Stimulated activated CD8-positive, alpha-beta memory T cell treated with anti-CD3 and anti-CD28 coated beads, Interleukin-15, amount 100 ng/mL, for 4 hours (primary cell): ENCODE measurements around the gene PLIN3.
"Not testable (repeated sequence)": the region's sequence is repeated elsewhere in the genome, so short reads cannot be mapped to it uniquely, and the experiment has no call there.

Source experiments
- DNase-seq, 2 donors: peaks; one replicate each; pipeline ENCODE4 v3.0.0-alpha.2; 2020; ENCODE audit warnings: low read depth in 2 of 2

Gene PLIN3

GRCh38 chr19:4891066-4891465, 23.6 kb upstream of the PLIN3 start:
- DNase-seq, result no peak

- no peak for DNase-seq
Observed at GRCh38 chr19:4889034-4889815, 21.8 kb upstream of the PLIN3 start.

- not testable (repeated sequence) for DNase-seq
Observed at GRCh38 chr19:4887803-4888202, 20.3 kb upstream of the PLIN3 start.

GRCh38 chr19:4884993-4885392, 17.5 kb upstream of the PLIN3 start:
- DNase-seq, result not testable (repeated sequence)

GRCh38 chr19:4882874-4883273, 15.4 kb upstream of the PLIN3 start:
- DNase-seq, result not testable (repeated sequence)

GRCh38 chr19:4879041-4879440, 11.6 kb upstream of the PLIN3 start:
- DNase-seq, result no peak

- DNase-seq, result no peak
Observed at GRCh38 chr19:4878491-4878968, 11.1 kb upstream of the PLIN3 start.

GRCh38 chr19:4877753-4878490, 10.5 kb upstream of the PLIN3 start:
- no peak for DNase-seq

- no peak for DNase-seq
Observed at GRCh38 chr19:4873930-4874329, 6.5 kb upstream of the PLIN3 start.

- DNase-seq, result no peak
Observed at GRCh38 chr19:4871711-4872110, 4.2 kb upstream of the PLIN3 start.

GRCh38 chr19:4870025-4870700, 2.7 kb upstream of the PLIN3 start:
- no peak for DNase-seq

- no peak for DNase-seq
Observed at GRCh38 chr19:4868286-4868834, 893 bp upstream of the PLIN3 start.

GRCh38 chr19:4866595-4867424, 657 bp downstream of the PLIN3 start:
- DNase-seq, result peak; percentile 37 to 50

- DNase-seq, result no peak
Observed at GRCh38 chr19:4861147-4861546, 6.3 kb downstream of the PLIN3 start.

GRCh38 chr19:4859697-4860096, 7.8 kb downstream of the PLIN3 start:
- no peak for DNase-seq

GRCh38 chr19:4856468-4856867, 11.0 kb downstream of the PLIN3 start:
- not testable (repeated sequence) for DNase-seq

- not testable (repeated sequence) for DNase-seq
Observed at GRCh38 chr19:4853506-4853905, 14.0 kb downstream of the PLIN3 start.

- DNase-seq, result no peak
Observed at GRCh38 chr19:4852484-4852883, 15.0 kb downstream of the PLIN3 start.

GRCh38 chr19:4851551-4852290, 15.7 kb downstream of the PLIN3 start:
- peak; percentile 49 to 51 for DNase-seq

- no peak for DNase-seq
Observed at GRCh38 chr19:4849019-4849418, 18.4 kb downstream of the PLIN3 start.
